Subcutaneous abdominal adipose tissue (tissue), 5 donors: ENCODE results near the gene SSBP4.
"Not testable (repeated sequence)": the region's sequence is repeated elsewhere in the genome, so short reads cannot be mapped to it uniquely, and the experiment has no call there.

Experiments
- H3K27ac ChIP-seq: one replicate; pipeline ENCODE4 v1.7.0; 2013; ENCODE audit warnings: low read depth, mild to moderate bottlenecking, inconsistent platforms, low read length, moderate library complexity
- H3K27me3 ChIP-seq, 5 donors: one replicate each; pipeline ENCODE4 v1.7.0; 2013; ENCODE audit warnings: low read length in 5 of 5, inconsistent platforms in 1 of 5; ENCODE audit not compliant: control insufficient read depth in 5 of 5, insufficient read depth in 4 of 5
- H3K36me3 ChIP-seq, 5 donors: one replicate each; pipeline ENCODE4 v1.7.0; 2013; ENCODE audit warnings: low read length in 5 of 5; ENCODE audit not compliant: control insufficient read depth in 5 of 5, insufficient read depth in 5 of 5
- H3K4me1 ChIP-seq, 5 donors: one replicate each; pipeline ENCODE4 v1.7.0; 2013; ENCODE audit warnings: low read length in 5 of 5, mild to moderate bottlenecking in 3 of 5, moderate library complexity in 1 of 5; ENCODE audit not compliant: control insufficient read depth in 5 of 5, insufficient read depth in 5 of 5
- H3K4me3 ChIP-seq, 5 donors: one replicate each; pipeline ENCODE4 v1.7.0; 2013; ENCODE audit warnings: low read length in 5 of 5, low read depth in 1 of 5
- H3K9ac ChIP-seq, 5 donors: one replicate each; pipeline ENCODE4 v1.7.0; 2013; ENCODE audit warnings: low read length in 5 of 5, mild to moderate bottlenecking in 4 of 5, moderate library complexity in 3 of 5
- H3K9me3 ChIP-seq, 5 donors: one replicate each; pipeline ENCODE4 v1.7.0; 2013; ENCODE audit warnings: low read length in 5 of 5; ENCODE audit not compliant: control insufficient read depth in 5 of 5
- donor health status: healthy.
- donor health status: healthy.
- donor health status: healthy.
- donor health status: healthy.
- donor health status: healthy.

The SSBP4 gene

GRCh38 chr19:18392926-18393325, 26.3 kb upstream of the SSBP4 start:
- Histone ChIP-seq H3K27me3 (peaks cover 5 to 19% (median 15%) of the 10 kb centered on the region in 5 donors), H3K9me3 (no peaks in the 10 kb centered on the region), H3K4me1 (peaks cover 2 to 32% (median 12%) of the 10 kb centered on the region in 5 donors), H3K27ac (no peak overlapping the region), H3K36me3 (peaks cover 0 to 12% (median 0%) of the 10 kb centered on the region in 5 donors), H3K4me3 (peak overlapping the region in 1 of 5 donors; percentile 22), H3K9ac (no peak overlapping the region)

DNA sequence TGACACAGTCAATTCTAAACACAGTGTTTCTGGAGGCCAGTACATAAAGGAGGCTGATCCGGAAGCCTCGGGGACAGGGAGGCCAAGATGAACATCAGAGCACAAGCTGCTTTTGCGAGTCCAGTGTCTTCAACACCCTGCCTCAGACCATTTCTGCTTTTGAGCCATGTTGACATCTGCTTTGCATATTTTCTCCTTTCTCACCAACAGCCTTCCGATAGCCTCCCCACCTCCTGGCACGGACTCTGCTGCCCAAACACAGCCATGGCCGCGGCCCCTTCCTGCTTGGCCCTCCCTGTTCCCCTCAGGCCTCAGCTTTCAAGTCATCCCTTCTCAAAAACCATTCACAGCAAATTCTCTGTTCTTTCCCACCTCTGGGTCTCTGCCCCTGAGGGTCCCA, 25.4 kb upstream of the SSBP4 start:
- peaks cover 2 to 30% (median 10%) of the 10 kb centered on the region in 5 donors for H3K4me1 ChIP-seq
- peaks cover 5 to 24% (median 19%) of the 10 kb centered on the region in 5 donors for H3K27me3 ChIP-seq
- H3K27ac ChIP-seq: no peak overlapping the region
- H3K9ac ChIP-seq: no peak overlapping the region
- H3K9me3 ChIP-seq: no peaks in the 10 kb centered on the region
- H3K4me3 ChIP-seq: peak overlapping the region in 3 of 5 donors; percentile 2 to 13 (median 8)
- peaks cover 0 to 12% (median 0%) of the 10 kb centered on the region in 5 donors for H3K36me3 ChIP-seq

DNA sequence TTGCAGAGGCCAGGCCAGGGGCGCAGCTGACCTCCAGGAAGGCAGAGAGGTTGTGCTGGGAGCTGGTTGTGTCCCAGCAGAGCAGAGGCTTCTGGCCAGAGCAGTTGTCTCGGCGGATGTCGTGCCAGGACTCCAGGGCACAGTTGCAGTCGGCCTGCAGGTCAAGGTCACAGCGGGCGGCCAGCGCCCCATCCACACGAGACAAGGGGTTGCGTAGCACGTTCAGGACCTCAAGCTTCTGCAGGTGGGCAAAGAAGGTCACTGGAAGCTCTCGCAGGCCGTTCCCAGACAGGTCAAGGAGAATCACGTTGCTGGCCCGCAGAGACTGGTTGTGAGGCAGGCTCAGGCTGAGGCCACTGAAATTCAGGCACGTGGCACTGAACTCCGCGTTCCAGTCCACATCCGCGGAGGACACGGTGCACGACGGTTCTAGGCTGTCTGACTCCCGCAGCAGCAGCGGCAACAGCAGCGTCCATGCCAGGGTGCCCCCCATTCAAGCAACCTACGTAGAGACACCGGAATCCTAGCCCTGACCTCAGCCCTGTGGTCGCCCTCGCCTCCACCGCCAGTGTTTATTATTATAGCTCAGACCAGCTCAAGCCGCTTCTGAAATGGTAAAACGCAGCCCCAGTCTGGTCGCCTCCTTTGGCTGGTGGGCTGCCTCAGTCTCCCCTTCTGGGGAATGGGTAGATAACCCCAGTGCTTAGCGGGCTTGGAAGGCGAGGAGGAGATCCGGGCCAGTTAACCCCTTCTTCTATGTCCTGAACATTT, 22.5 kb upstream of the SSBP4 start:
- H3K36me3 ChIP-seq: no peaks in the 10 kb centered on the region
- H3K9ac ChIP-seq: peak overlapping the region in 2 of 5 donors; percentile 51 to 56
- H3K9me3 ChIP-seq: no peaks in the 10 kb centered on the region
- H3K27ac ChIP-seq: no peak overlapping the region
- peaks cover 5 to 24% (median 19%) of the 10 kb centered on the region in 5 donors for H3K27me3 ChIP-seq
- H3K4me3 ChIP-seq: peak overlapping the region; percentile 45 to 61 (median 48)
- H3K4me1 ChIP-seq: peaks cover 2 to 22% (median 10%) of the 10 kb centered on the region in 5 donors

GRCh38 chr19:18397242-18398202, 21.7 kb upstream of the SSBP4 start, which contains the start of gene LRRC25:
Gene LRRC25, minus strand, starts transcription at chr19:18397622. Its CDS starts 659 bp downstream, at chr19:18396963.
- peaks cover 2 to 23% (median 11%) of the 10 kb centered on the region in 5 donors for H3K4me1 ChIP-seq
- peak within 1 kb of the TSS in 2 of 5 donors; percentile 51 to 56 for H3K9ac ChIP-seq
- H3K27ac ChIP-seq: no peak within 1 kb of the TSS
- H3K4me3 ChIP-seq: peak within 1 kb of the TSS; percentile 45 to 61 (median 48)
- no peaks in the 10 kb centered on the region for H3K36me3 ChIP-seq
- peaks cover 5 to 24% (median 19%) of the 10 kb centered on the region in 5 donors for H3K27me3 ChIP-seq
- no peaks in the 10 kb centered on the region for H3K9me3 ChIP-seq

- no peak overlapping the region for H3K27ac ChIP-seq
- H3K9me3 ChIP-seq: no peaks in the 10 kb centered on the region
- H3K9ac ChIP-seq: no peak overlapping the region
- H3K36me3 ChIP-seq: no peaks in the 10 kb centered on the region
- H3K27me3 ChIP-seq: peaks cover 5 to 24% (median 19%) of the 10 kb centered on the region in 5 donors
- peaks cover 0 to 23% (median 11%) of the 10 kb centered on the region in 5 donors for H3K4me1 ChIP-seq
- H3K4me3 ChIP-seq: no peak overlapping the region
These were observed 20.2 kb upstream of the SSBP4 start for GRCh38 chr19:18399008-18399407.

- Histone ChIP-seq H3K27me3 (peaks cover under 1 to 18% (median 15%) of the 10 kb centered on the region in 5 donors), H3K9me3 (no peaks in the 10 kb centered on the region), H3K9ac (peak overlapping the region in 1 of 5 donors; percentile 39), H3K4me3 (no peak overlapping the region), H3K27ac (no peak overlapping the region), H3K4me1 (peaks cover 0 to 23% (median 11%) of the 10 kb centered on the region in 5 donors), H3K36me3 (no peaks in the 10 kb centered on the region)
These were observed 17.6 kb upstream of the SSBP4 start for GRCh38 chr19:18401580-18402112.

GRCh38 chr19:18402455-18403248, 16.5 kb upstream of the SSBP4 start:
- H3K27ac ChIP-seq, H3K27me3 ChIP-seq, H3K4me3 ChIP-seq, H3K36me3 ChIP-seq, H3K9me3 ChIP-seq: not testable (repeated sequence)
- peaks cover 0 to 15% (median 11%) of the 10 kb centered on the region in 5 donors for H3K4me1 ChIP-seq
- peak overlapping the region in 1 of 5 donors; percentile 30 for H3K9ac ChIP-seq

DNA sequence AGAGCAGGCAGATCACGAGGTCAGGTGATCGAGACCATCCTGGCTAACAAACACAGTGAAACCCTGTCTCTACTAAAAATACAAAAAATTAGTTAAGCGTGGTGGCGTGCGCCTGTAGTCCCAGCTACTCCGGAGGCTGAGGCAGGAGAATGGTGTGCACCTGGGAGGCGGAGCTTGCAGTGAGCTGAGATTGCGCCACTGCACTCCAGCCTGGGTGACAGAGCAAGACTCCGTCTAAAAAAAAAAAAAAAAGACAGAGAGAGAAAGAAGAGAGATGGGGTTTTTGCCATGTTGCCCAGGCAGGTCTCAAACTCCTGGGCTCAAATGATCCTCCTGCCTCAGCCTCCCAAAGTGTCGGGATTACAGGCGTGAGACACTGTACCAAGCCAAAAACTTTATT, 13.4 kb upstream of the SSBP4 start:
- H3K4me3 ChIP-seq, H3K27ac ChIP-seq, H3K9me3 ChIP-seq, H3K27me3 ChIP-seq, H3K9ac ChIP-seq, H3K36me3 ChIP-seq: not testable (repeated sequence)
- peaks cover 0 to 11% (median 2%) of the 10 kb centered on the region in 5 donors for H3K4me1 ChIP-seq

DNA sequence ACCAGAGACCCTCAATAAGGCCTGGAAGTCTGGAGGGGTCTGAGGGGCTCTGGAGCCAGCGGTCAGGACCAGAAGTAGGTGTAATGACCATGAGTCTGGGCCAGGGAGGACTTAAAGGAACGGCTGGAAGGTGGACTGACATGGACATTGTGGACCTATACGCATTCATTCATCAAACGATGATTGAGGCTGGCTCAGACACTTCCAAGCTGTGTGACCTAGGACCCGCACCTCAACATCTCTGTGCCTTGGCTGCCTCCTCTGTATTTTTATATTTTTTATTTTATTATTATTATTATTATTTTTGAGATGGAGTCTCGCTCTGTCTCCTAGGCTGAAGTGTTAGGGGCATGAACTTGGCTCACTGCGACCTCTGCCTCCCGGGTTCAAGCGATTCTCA, 12.4 kb upstream of the SSBP4 start:
- no peaks in the 10 kb centered on the region for H3K27me3 ChIP-seq
- no peak overlapping the region for H3K9ac ChIP-seq
- H3K27ac ChIP-seq: no peak overlapping the region
- no peaks in the 10 kb centered on the region for H3K36me3 ChIP-seq
- H3K4me3 ChIP-seq: no peak overlapping the region
- H3K9me3 ChIP-seq: no peaks in the 10 kb centered on the region
- H3K4me1 ChIP-seq: peaks cover 0 to 10% (median 2%) of the 10 kb centered on the region in 5 donors
